H1 (cell line): ENCODE results near the gene CASQ1. TPM values are rescaled to one million over a fixed set of nuclear protein-coding genes. Genes with fewer than 3 reads are reported as not detected.

Source experiments
- CTCF ChIA-PET: fragments of 300-600 bp; sonication (Branson Sonifier 250); formaldehyde crosslinking; loops from one replicate; lab custom pipeline; 2021; ENCODE audit not compliant: partially characterized antibody; lab: Charles Lee
- POLR2A ChIA-PET: fragments of 300-600 bp; sonication (Branson Sonifier 250); formaldehyde crosslinking; loops from one replicate; lab custom pipeline; 2021; ENCODE audit warnings: inconsistent platforms; ENCODE audit not compliant: partially characterized antibody; lab: Charles Lee
- DNase-seq, 2 experiments: peaks; one replicate each; pipeline versions ENCODE4 v3.0.0 to v3.0.0-alpha.2; 2010 to 2022; ENCODE audit warnings: low spot score in 2 of 2, low read depth in 1 of 2, mixed read lengths in 1 of 2
- FAIRE-seq: peaks from 2 replicates; lab custom pipeline; 2011; peaks lifted over from hg19 to GRCh38; lab: Jason Lieb, UNC
- H2AFZ ChIP-seq: 2 replicates; pipeline ENCODE4 v1.8.1; 2012; ENCODE audit warnings: low read length, inconsistent platforms
- H2AK5ac ChIP-seq: 2 replicates; pipeline ENCODE4 v1.6.1; 2013; ENCODE audit warnings: low read depth, low read length
- H2BK120ac ChIP-seq: replicated peaks from 2 replicates; pipeline ENCODE3; 2013; ENCODE audit warnings: low read depth, low read length, inconsistent platforms
- H2BK12ac ChIP-seq: 2 replicates; pipeline ENCODE4 v1.6.1; 2013; ENCODE audit warnings: low read depth, low read length
- H2BK15ac ChIP-seq: 2 replicates; pipeline ENCODE4 v1.6.1; 2013; ENCODE audit warnings: low read length
- H2BK20ac ChIP-seq: 2 replicates; pipeline ENCODE4 v1.6.1; 2013; ENCODE audit warnings: low read length
- H2BK5ac ChIP-seq: 2 replicates; pipeline ENCODE4 v1.6.1; 2013; ENCODE audit warnings: low read depth, low read length
- H3K14ac ChIP-seq: 2 replicates; pipeline ENCODE4 v1.6.1; 2013; ENCODE audit warnings: inconsistent platforms; ENCODE audit not compliant: insufficient read length
- H3K18ac ChIP-seq: 2 replicates; pipeline ENCODE4 v1.6.1; 2013; ENCODE audit warnings: low read length; ENCODE audit errors: extremely low read depth
- H3K23ac ChIP-seq: 2 replicates; pipeline ENCODE4 v1.6.1; 2013; ENCODE audit warnings: inconsistent platforms; ENCODE audit not compliant: insufficient read length
- H3K23me2 ChIP-seq: 2 replicates; pipeline ENCODE4 v1.6.1; 2013; ENCODE audit warnings: low read depth, low read length
- H3K27ac ChIP-seq: 2 replicates; pipeline ENCODE4 v1.6.1; 2011; ENCODE audit warnings: low read depth, low read length, inconsistent platforms
- H3K27me3 ChIP-seq, 4 experiments: replicated peaks in 1 of 4; 1 replicate in 1 of 4; 2 replicates in 3 of 4; pipeline versions ENCODE4 v1.6.1 to v1.8.1; 2011 to 2013; ENCODE audit warnings: low read length in 3 of 4, mild to moderate bottlenecking in 3 of 4, inconsistent platforms in 2 of 4, mixed read lengths in 2 of 4, moderate library complexity in 1 of 4; ENCODE audit not compliant: control insufficient read depth in 3 of 4, insufficient read depth in 3 of 4; ENCODE audit errors: extremely low read depth in 1 of 4
- H3K36me3 ChIP-seq, 4 experiments: 2 replicates each; pipeline versions ENCODE4 v1.6.1 to v1.8.1; 2011 to 2013; ENCODE audit warnings: mild to moderate bottlenecking in 4 of 4, low read length in 3 of 4, moderate library complexity in 2 of 4, control low read depth in 1 of 4, inconsistent platforms in 1 of 4; ENCODE audit not compliant: insufficient read depth in 4 of 4, control insufficient read depth in 2 of 4
- H3K4ac ChIP-seq: replicated peaks from 2 replicates; pipeline ENCODE3; 2013; ENCODE audit warnings: low read length, low read depth, mixed read lengths, inconsistent platforms; ENCODE audit not compliant: insufficient read length
- H3K4me1 ChIP-seq, 4 experiments: replicated peaks in 1 of 4; 1 replicate in 1 of 4; 2 replicates in 3 of 4; pipeline versions ENCODE4 v1.6.1 to v1.8.1; 2011 to 2013; ENCODE audit warnings: low read length in 3 of 4, inconsistent platforms in 2 of 4, mixed read lengths in 1 of 4; ENCODE audit not compliant: insufficient read depth in 4 of 4, control insufficient read depth in 3 of 4
- H3K4me2 ChIP-seq, 2 experiments: 2 replicates each; pipeline versions ENCODE4 v1.6.1 to v1.8.1; 2011 to 2013; ENCODE audit warnings: low read depth in 2 of 2, low read length in 2 of 2, control low read depth in 1 of 2, inconsistent platforms in 1 of 2, mild to moderate bottlenecking in 1 of 2; ENCODE audit not compliant: insufficient read depth in 1 of 2
- H3K4me3 ChIP-seq, 4 experiments: fragments of 200-600, 300-600 bp in 1 of 4; sonication (generic), shearing (Covaris generic), sonication (Bioruptor Twin) in 1 of 4; 2 replicates each; pipeline versions ENCODE4 v1.5.1 to v1.8.1; 2011 to 2016; ENCODE audit warnings: low read length in 4 of 4, low read depth in 3 of 4, control low read depth in 2 of 4, inconsistent platforms in 2 of 4, mild to moderate bottlenecking in 2 of 4, mixed read lengths in 1 of 4, moderate library complexity in 1 of 4; ENCODE audit not compliant: insufficient read depth in 2 of 4; ENCODE audit errors: extremely low read depth in 1 of 4
- H3K56ac ChIP-seq: replicated peaks from 2 replicates; pipeline ENCODE3; 2013; ENCODE audit warnings: low read depth, mild to moderate bottlenecking, mixed read lengths, low read length, inconsistent platforms; ENCODE audit not compliant: insufficient read length
- H3K79me1 ChIP-seq: 2 replicates; pipeline ENCODE4 v1.6.1; 2013; ENCODE audit warnings: low read depth, low read length, control low read depth
- H3K79me2 ChIP-seq, 2 experiments: 2 replicates each; pipeline versions ENCODE4 v1.6.1 to v1.8.1; 2012 to 2013; ENCODE audit warnings: low read length in 2 of 2, mild to moderate bottlenecking in 2 of 2, inconsistent platforms in 1 of 2; ENCODE audit not compliant: insufficient read depth in 2 of 2, control insufficient read depth in 1 of 2
- H3K9ac ChIP-seq, 4 experiments: replicated peaks in 1 of 4; 1 replicate in 1 of 4; 2 replicates in 3 of 4; pipeline versions ENCODE4 v1.6.1 to v1.8.1; 2011 to 2013; ENCODE audit warnings: low read depth in 3 of 4, low read length in 3 of 4, control low read depth in 2 of 4, mild to moderate bottlenecking in 2 of 4, moderate library complexity in 2 of 4, inconsistent platforms in 1 of 4; ENCODE audit errors: extremely low read depth in 1 of 4
- H3K9me3 ChIP-seq, 2 experiments: 2 replicates each; pipeline versions ENCODE4 v1.6.1 to v1.8.1; 2012 to 2013; ENCODE audit warnings: mild to moderate bottlenecking in 2 of 2, moderate library complexity in 2 of 2, control low read depth in 1 of 2, inconsistent platforms in 1 of 2, low read depth in 1 of 2, low read length in 1 of 2, mixed read lengths in 1 of 2; ENCODE audit not compliant: insufficient read depth in 2 of 2
- H4K20me1 ChIP-seq, 2 experiments: replicated peaks in 1 of 2; 2 replicates each; pipeline versions ENCODE3 to v1.8.1; 2011 to 2013; ENCODE audit warnings: inconsistent platforms in 2 of 2, low read length in 2 of 2, mild to moderate bottlenecking in 1 of 2; ENCODE audit not compliant: insufficient read depth in 2 of 2, control insufficient read depth in 1 of 2
- H4K5ac ChIP-seq: 2 replicates; pipeline ENCODE4 v1.6.1; 2013; ENCODE audit warnings: low read length, low read depth, mixed read lengths, inconsistent platforms; ENCODE audit not compliant: insufficient read length
- H4K8ac ChIP-seq: 2 replicates; pipeline ENCODE4 v1.8.0; 2013; ENCODE audit warnings: mild to moderate bottlenecking, moderate library complexity, low read length, inconsistent platforms; ENCODE audit not compliant: insufficient read depth; ENCODE audit errors: extremely low read depth
- H4K91ac ChIP-seq: replicated peaks from 2 replicates; pipeline ENCODE3; 2013; ENCODE audit warnings: low read length, mixed read lengths, inconsistent platforms; ENCODE audit not compliant: insufficient read length
- ATF3 ChIP-seq: IDR thresholded peaks from 2 replicates; pipeline ENCODE4 v1.6.1; 2011; ENCODE audit warnings: low read depth, mild to moderate bottlenecking, low read length; ENCODE audit not compliant: insufficient read depth
- EGR1 ChIP-seq: IDR thresholded peaks from 2 replicates; pipeline ENCODE4 v1.6.1; 2011; ENCODE audit warnings: low read depth, low read length, borderline replicate concordance
- KDM1A ChIP-seq: fragments of 200-600, 300-600 bp; sonication (generic); IDR thresholded peaks from 2 replicates; pipeline ENCODE4 v1.7.1; 2016; ENCODE audit warnings: mild to moderate bottlenecking, low read length, borderline replicate concordance
- SAP30 ChIP-seq: fragments of 300-600 bp; sonication (generic); IDR thresholded peaks from 2 replicates; pipeline ENCODE4 v1.7.1; 2012; ENCODE audit warnings: low read length, moderate library complexity, mild to moderate bottlenecking, inconsistent platforms; ENCODE audit not compliant: insufficient read depth, insufficient replicate concordance
- polyA plus RNA-seq, 7 experiments: library from polyadenylated mRNA; depleted of rRNA in 3 of 7; stranded (reverse) in 5 of 7; unstranded in 2 of 7; fragments of >200 nt in 5 of 7; fragments of 200-250 nt in 2 of 7; gene quantifications; 1 replicate in 5 of 7; 2 replicates in 1 of 7; 4 replicates in 1 of 7; pipeline versions ENCODE4 v1.2.1 to v1.2.3, GENCODE V29; 2011 to 2013; ENCODE audit warnings: missing spikeins in 2 of 7, mixed read lengths in 2 of 7
- total RNA-seq: library from RNA; stranded (reverse); fragmentation: NEBNext Ultra II Directional; extraction: Animal tissue kit (Norgen Biotek cat#: 25700); gene quantifications from 2 replicates; pipeline ENCODE4 v1.2.1, GENCODE V29; 2021

The CASQ1 gene
- total and polyA plus RNA-seq, 2 of the 8 experiments (the other 6 are each of a cell fraction or from before 2014, with no cell fraction given), result 0.80 to 1.3 TPM

GRCh38 chr1:160232911-160233310 is 42.5 kb downstream of the CASQ1 start:
- Histone ChIP-seq H3K4me3 (no peak overlapping the region), H3K9me3 (no peaks in the 10 kb centered on the region), H3K27me3 (no peaks in the 10 kb centered on the region), H2BK12ac (no peak overlapping the region), H3K4ac (no peak overlapping the region), H3K14ac (no peak overlapping the region), H3K18ac (no peak overlapping the region), H4K8ac (no peak overlapping the region), H4K5ac (no peak overlapping the region), H3K23ac (no peak overlapping the region), H4K91ac (no peak overlapping the region), H2BK120ac (no peak overlapping the region), H3K9ac (no peak overlapping the region), H2AK5ac (no peak overlapping the region), H3K27ac (no peak overlapping the region), H4K20me1 (peaks cover 0 to 2% of the 10 kb centered on the region in 2 experiments), H3K79me1 (no peaks in the 10 kb centered on the region), H2AFZ (no peak overlapping the region), H3K56ac (no peak overlapping the region), H3K4me1 (no peaks in the 10 kb centered on the region), H2BK5ac (no peak overlapping the region), H2BK20ac (no peak overlapping the region), H3K23me2 (no peaks in the 10 kb centered on the region), H3K79me2 (no peaks in the 10 kb centered on the region), H2BK15ac (no peak overlapping the region), H3K4me2 (no peak overlapping the region), H3K36me3 (peaks cover 12 to 67% (median 48%) of the 10 kb centered on the region in 4 experiments)
- TF ChIP-seq KDM1A (no peak), ATF3 (no peak), SAP30 (no peak), EGR1 (no peak)
- no peak for DNase-seq
- FAIRE-seq, result no peak
- POLR2A ChIA-PET, result interaction anchor here (1.0 to 1.6 kb wide), 6 partner anchors 10 to 110 kb away, joined by 3 to 4 read pairs (median 4); no protein-coding TSS in a partner anchor
- CTCF ChIA-PET, result interaction anchor here (0.7 to 3.9 kb wide), 11 partner anchors 10 to 202 kb away, joined by 3 to 20 read pairs (median 5); no protein-coding TSS in a partner anchor
